NT2/D1 (cell line): ENCODE results near the gene LSM14A.

Experiments
- DNase-seq: peaks from one replicate; pipeline ENCODE4 v3.0.0-alpha.2; 2011; ENCODE audit warnings: low read depth, low spot score
- H3K27me3 ChIP-seq: 2 replicates; pipeline ENCODE4 v1.6.0; 2011; ENCODE audit warnings: mild to moderate bottlenecking; ENCODE audit not compliant: insufficient read length, insufficient read depth
- H3K36me3 ChIP-seq: 2 replicates; pipeline ENCODE4 v1.6.1; 2011; ENCODE audit warnings: mild to moderate bottlenecking, low read length, mixed read lengths; ENCODE audit not compliant: insufficient read depth, insufficient read length
- H3K4me1 ChIP-seq: 2 replicates; pipeline ENCODE4 v1.5.1; 2011; ENCODE audit not compliant: insufficient read depth, insufficient read length
- H3K4me3 ChIP-seq: 2 replicates; pipeline ENCODE4 v1.5.1; 2011; ENCODE audit warnings: low read depth; ENCODE audit not compliant: insufficient read length
- H3K9ac ChIP-seq: 2 replicates; pipeline ENCODE4 v1.6.0; 2011; ENCODE audit warnings: low read depth; ENCODE audit not compliant: insufficient read length
- H3K9me3 ChIP-seq: 2 replicates; pipeline ENCODE4 v1.5.1; 2011; ENCODE audit warnings: mild to moderate bottlenecking, low read length; ENCODE audit not compliant: insufficient read depth
- SUZ12 ChIP-seq: IDR thresholded peaks from 2 replicates; pipeline ENCODE4 v1.6.1; 2011; ENCODE audit not compliant: insufficient read length, insufficient read depth; ENCODE audit errors: extremely low read depth
- YY1 ChIP-seq: IDR thresholded peaks from 2 replicates; pipeline ENCODE4 v1.6.1; 2011; ENCODE audit not compliant: insufficient read length, insufficient read depth
- ZNF274 ChIP-seq: IDR thresholded peaks from 2 replicates; pipeline ENCODE4 v1.6.1; 2011; ENCODE audit warnings: mild to moderate bottlenecking, low read depth, low read length

The LSM14A gene

DNA sequence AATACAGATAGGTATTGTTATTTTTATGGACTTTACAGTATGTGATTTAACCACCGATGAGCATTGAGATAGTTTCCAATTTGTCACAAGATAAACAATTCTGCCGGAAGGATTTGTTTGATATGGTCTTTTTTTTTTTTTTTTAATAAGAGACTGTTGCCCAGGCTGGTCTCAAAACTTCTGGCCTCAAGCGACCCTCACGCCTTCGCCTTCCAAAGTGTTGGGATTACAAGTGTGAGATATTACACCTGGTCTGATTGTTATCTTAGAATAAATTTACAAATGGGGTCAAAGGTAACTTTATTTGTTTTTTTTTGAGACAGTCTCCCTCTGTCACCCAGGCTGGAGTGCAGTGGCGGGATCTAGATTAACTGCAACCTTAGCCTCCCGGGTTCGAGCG lies 83.2 kb downstream of the LSM14A start:
- H3K27me3 ChIP-seq, result no peaks in the 10 kb centered on the region
- TF ChIP-seq YY1 (no peak), SUZ12 (no peak)

GRCh38 chr19:34256835-34257558 lies 84.7 kb downstream of the LSM14A start:
- TF ChIP-seq YY1, result no peak
- no peak for TF ChIP-seq ZNF274
- no peak for TF ChIP-seq SUZ12
- H3K4me1 ChIP-seq, result peaks cover 9% of the 10 kb centered on the region
- no peak for DNase-seq
- no peaks in the 10 kb centered on the region for H3K9me3 ChIP-seq
- H3K27me3 ChIP-seq, result no peaks in the 10 kb centered on the region
- no peaks in the 10 kb centered on the region for H3K36me3 ChIP-seq
- H3K4me3 ChIP-seq, result no peak overlapping the region
- H3K9ac ChIP-seq, result no peak overlapping the region

More for the DNA sequence above, 83.2 kb downstream of the LSM14A start:
- no peak for DNase-seq
- Histone ChIP-seq H3K9ac (peak overlapping the region; percentile 80), H3K9me3 (no peaks in the 10 kb centered on the region), H3K4me3 (peak overlapping the region; percentile 62), H3K4me1 (no peaks in the 10 kb centered on the region), H3K36me3 (no peaks in the 10 kb centered on the region)

- DNase-seq, result no peak
- Histone ChIP-seq H3K9ac (no peak overlapping the region), H3K4me3 (no peak overlapping the region), H3K9me3 (no peaks in the 10 kb centered on the region), H3K27me3 (no peaks in the 10 kb centered on the region), H3K4me1 (peaks cover 9% of the 10 kb centered on the region), H3K36me3 (no peaks in the 10 kb centered on the region)
- no peak for TF ChIP-seq YY1
- TF ChIP-seq ZNF274, result no peak
- TF ChIP-seq SUZ12, result no peak
Measured at GRCh38 chr19:34257559-34257924, 85.2 kb downstream of the LSM14A start.

DNA sequence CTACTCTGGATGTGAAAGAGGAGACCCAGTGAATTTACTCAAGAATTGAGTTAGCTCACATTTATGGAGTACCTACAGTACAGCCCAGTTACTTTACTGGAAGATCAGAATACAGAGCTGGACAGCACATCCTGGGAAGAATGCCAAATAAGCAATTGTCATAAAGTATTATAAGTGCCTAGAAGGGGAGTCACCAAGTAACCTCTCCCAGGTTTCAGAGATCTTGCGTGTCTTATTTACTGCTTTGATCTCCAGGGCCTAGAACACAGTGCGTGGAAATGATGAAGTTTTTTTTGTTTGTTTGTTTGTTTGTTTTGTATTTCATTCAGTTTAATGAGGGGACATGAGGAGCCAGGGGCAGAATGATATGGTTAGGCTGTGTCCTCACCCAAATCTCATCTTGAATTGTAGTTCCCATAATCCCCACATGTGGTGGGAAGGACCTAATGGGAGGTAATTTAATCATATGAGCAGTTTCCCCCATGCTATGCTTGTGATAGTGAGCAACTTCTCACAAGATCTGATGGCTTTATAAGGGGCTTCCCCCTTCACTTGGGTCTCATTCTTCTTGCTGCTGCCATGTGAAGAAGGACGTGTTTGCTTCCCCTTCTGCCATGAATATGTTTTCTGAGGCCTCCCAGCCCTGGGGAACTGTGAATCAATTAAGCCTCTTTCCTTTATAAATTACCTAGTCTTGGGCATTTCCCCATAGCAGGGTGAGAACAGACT lies 87.2 kb downstream of the LSM14A start:
- H3K4me1 ChIP-seq, result peaks cover 9% of the 10 kb centered on the region

DNA sequence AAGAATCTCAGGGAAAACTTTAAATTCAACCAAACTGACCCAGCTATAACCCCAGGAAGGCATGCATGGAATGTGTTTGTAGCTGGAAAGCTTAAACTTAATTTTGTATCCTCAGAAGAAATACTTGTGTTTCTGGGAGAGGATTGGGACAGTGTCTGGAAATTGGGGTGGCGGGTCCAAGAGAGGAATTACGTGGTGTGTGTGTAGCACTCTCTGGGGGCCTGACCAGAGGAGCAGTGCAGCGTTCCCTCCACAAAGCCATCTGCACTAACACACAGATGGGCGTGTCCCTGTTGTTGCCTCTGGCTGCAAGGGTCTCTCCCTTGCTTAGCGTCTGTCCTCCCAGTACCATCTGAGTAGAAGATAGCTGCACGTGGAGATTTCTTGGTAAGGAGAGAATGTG lies 88.5 kb downstream of the LSM14A start:
- no peak for DNase-seq
- Histone ChIP-seq H3K9ac (no peak overlapping the region), H3K27me3 (no peaks in the 10 kb centered on the region), H3K4me1 (peaks cover 11% of the 10 kb centered on the region), H3K9me3 (no peaks in the 10 kb centered on the region), H3K4me3 (no peak overlapping the region), H3K36me3 (no peaks in the 10 kb centered on the region)
- TF ChIP-seq ZNF274 (no peak), SUZ12 (no peak), YY1 (no peak)

More for the DNA sequence above, 87.2 kb downstream of the LSM14A start:
- Histone ChIP-seq H3K9me3 (no peaks in the 10 kb centered on the region), H3K27me3 (no peaks in the 10 kb centered on the region), H3K36me3 (no peaks in the 10 kb centered on the region), H3K4me3 (no peak overlapping the region), H3K9ac (no peak overlapping the region)
- DNase-seq, result no peak
- TF ChIP-seq SUZ12 (no peak), YY1 (no peak), ZNF274 (no peak)

DNA sequence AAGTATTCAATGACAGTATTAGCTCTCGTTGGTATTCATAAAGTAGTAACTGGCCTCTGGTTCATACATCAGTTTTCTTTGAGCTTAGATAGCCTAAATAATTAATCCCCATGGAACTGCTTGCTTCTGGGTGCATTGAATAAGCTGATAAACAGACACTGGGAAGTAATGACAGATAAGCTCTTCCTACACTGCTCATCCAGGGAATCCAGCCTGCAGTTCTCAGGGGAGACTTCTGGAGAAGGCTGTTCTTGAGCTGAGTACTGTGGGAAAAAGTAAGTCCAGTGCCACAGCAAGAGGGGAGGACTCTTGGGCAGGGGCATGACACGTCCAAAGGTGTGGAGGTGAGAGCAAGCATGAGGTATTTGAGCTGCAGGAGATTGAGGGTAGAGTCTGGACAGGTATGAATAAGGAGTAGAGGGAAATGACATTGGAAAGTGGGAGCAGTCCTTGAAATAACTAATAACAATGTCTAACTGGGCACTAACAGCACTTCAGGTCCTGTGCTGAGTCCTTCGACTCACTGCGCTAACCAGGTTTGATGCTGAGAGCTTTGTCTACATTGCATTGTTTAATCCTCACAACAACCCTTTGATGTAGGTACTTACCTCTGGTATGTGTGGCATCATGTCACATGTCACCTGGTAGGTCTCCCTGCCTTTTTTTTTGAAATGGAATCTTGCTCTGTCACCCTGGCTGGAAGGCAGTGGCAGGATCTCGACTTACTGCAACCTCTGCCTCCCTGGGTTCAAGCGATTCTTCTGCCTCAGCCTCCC lies 89.2 kb downstream of the LSM14A start:
- no peaks in the 10 kb centered on the region for H3K27me3 ChIP-seq
- DNase-seq, result no peak
- H3K36me3 ChIP-seq, result no peaks in the 10 kb centered on the region
- peaks cover 11% of the 10 kb centered on the region for H3K4me1 ChIP-seq
- H3K4me3 ChIP-seq, result no peak overlapping the region
- no peak overlapping the region for H3K9ac ChIP-seq
- TF ChIP-seq SUZ12, result no peak
- TF ChIP-seq ZNF274, result no peak
- TF ChIP-seq YY1, result no peak
- H3K9me3 ChIP-seq, result no peaks in the 10 kb centered on the region

- Histone ChIP-seq H3K36me3 (no peaks in the 10 kb centered on the region), H3K4me1 (peaks cover 11% of the 10 kb centered on the region), H3K9ac (no peak overlapping the region), H3K27me3 (no peaks in the 10 kb centered on the region), H3K9me3 (no peaks in the 10 kb centered on the region), H3K4me3 (no peak overlapping the region)
- DNase-seq, result no peak
- TF ChIP-seq ZNF274, result no peak
- no peak for TF ChIP-seq SUZ12
- no peak for TF ChIP-seq YY1
Measured at GRCh38 chr19:34263745-34264237, 91.5 kb downstream of the LSM14A start.
